ENCODE measurements around the gene ALG11.

DNA sequence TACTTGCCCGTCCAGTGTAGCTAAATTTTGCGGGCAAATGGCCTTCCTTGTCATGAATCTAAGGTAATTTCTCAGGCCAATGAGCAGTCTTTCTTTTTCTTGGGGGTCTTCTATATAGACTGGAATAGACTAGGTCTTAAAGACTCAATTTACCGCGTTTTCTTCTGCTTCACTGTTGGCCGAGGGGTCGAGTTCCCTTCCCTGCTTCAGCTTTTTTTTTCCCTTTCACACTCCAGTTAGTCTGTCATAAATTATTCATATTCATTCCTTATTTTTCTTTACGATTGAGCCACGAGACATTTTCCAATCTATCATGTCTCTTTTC is 276 bp downstream of the ALG11 start:
- TF ChIP-seq, protein P1, sequence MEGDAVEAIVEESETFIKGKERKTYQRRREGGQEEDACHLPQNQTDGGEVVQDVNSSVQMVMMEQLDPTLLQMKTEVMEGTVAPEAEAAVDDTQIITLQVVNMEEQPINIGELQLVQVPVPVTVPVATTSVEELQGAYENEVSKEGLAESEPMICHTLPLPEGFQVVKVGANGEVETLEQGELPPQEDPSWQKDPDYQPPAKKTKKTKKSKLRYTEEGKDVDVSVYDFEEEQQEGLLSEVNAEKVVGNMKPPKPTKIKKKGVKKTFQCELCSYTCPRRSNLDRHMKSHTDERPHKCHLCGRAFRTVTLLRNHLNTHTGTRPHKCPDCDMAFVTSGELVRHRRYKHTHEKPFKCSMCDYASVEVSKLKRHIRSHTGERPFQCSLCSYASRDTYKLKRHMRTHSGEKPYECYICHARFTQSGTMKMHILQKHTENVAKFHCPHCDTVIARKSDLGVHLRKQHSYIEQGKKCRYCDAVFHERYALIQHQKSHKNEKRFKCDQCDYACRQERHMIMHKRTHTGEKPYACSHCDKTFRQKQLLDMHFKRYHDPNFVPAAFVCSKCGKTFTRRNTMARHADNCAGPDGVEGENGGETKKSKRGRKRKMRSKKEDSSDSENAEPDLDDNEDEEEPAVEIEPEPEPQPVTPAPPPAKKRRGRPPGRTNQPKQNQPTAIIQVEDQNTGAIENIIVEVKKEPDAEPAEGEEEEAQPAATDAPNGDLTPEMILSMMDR (conservative IDR thresholded peaks at IDR 0.05; ENCODE audit: low read length), result no peak
- no peak for TF ChIP-seq EZH2phosphoT487 (IDR thresholded peaks at IDR 0.05; ENCODE audit: borderline replicate concordance)

Data from Loucy (cell line).